Measurements from ENCODE around the gene LSP1. TPM values are rescaled to one million over a fixed set of nuclear protein-coding genes. Genes with fewer than 3 reads are reported as not detected.

The LSP1 gene
- total RNA-seq, 1 donor from 2014 or later, result 2.5 TPM

GRCh38 chr11:1834779-1835670 is 17.9 kb upstream of the LSP1 start, which contains the start of gene SYT8:
Gene SYT8 (plus strand): TSS chr11:1834990. CDS start chr11:1835106, 116 bp downstream.
- Mint-ChIP-seq H3K9me3 (ENCODE audit: unreplicated experiment) (no peaks in the 10 kb centered on the region), H3K27ac (ENCODE audit: unreplicated experiment) (no peak within 1 kb of the TSS), H3K4me1 (ENCODE audit: low read depth, unreplicated experiment) (no peaks in the 10 kb centered on the region), H3K4me3 (ENCODE audit: unreplicated experiment) (no peak within 1 kb of the TSS), H3K27me3 (ENCODE audit: unreplicated experiment) (peaks cover 5% of the 10 kb centered on the region), H3K36me3 (ENCODE audit: unreplicated experiment) (no peaks in the 10 kb centered on the region)
- DNase-seq, result no peak
- TF ChIP-seq CTCF (IDR thresholded peaks at IDR 0.05; ENCODE audit: partially characterized antibody, unreplicated experiment), result no peak

DNA sequence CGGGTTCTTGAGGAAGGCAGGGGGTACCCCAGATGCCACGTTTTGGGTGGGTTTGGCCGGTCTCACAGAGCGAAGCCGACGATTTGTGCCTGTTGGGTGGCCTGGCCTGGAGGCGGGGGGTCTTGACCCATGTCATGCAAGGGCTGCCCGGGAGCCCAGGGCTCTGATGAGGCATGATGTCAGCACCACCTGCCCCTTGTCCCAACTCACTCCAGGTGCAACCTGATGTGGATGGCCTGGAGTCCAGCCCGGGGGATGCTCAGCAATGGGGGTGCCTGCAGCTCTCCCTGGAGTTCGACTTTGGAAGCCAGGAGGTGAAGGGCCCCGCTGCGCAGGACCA is 17.2 kb upstream of the LSP1 start:
- DNase-seq, result no peak
- peaks cover 5% of the 10 kb centered on the region for H3K27me3 Mint-ChIP-seq (ENCODE audit: unreplicated experiment)
- no peaks in the 10 kb centered on the region for H3K36me3 Mint-ChIP-seq (ENCODE audit: unreplicated experiment)
- H3K4me1 Mint-ChIP-seq (ENCODE audit: low read depth, unreplicated experiment), result no peaks in the 10 kb centered on the region
- no peak for TF ChIP-seq CTCF (IDR thresholded peaks at IDR 0.05; ENCODE audit: partially characterized antibody, unreplicated experiment)
- no peak overlapping the region for H3K27ac Mint-ChIP-seq (ENCODE audit: unreplicated experiment)
- no peaks in the 10 kb centered on the region for H3K9me3 Mint-ChIP-seq (ENCODE audit: unreplicated experiment)
- H3K4me3 Mint-ChIP-seq (ENCODE audit: unreplicated experiment), result no peak overlapping the region

GRCh38 chr11:1836011-1836945 is 16.6 kb upstream of the LSP1 start:
- no peak for TF ChIP-seq CTCF (IDR thresholded peaks at IDR 0.05; ENCODE audit: partially characterized antibody, unreplicated experiment)
- no peak overlapping the region for H3K27ac Mint-ChIP-seq (ENCODE audit: unreplicated experiment)

DNA sequence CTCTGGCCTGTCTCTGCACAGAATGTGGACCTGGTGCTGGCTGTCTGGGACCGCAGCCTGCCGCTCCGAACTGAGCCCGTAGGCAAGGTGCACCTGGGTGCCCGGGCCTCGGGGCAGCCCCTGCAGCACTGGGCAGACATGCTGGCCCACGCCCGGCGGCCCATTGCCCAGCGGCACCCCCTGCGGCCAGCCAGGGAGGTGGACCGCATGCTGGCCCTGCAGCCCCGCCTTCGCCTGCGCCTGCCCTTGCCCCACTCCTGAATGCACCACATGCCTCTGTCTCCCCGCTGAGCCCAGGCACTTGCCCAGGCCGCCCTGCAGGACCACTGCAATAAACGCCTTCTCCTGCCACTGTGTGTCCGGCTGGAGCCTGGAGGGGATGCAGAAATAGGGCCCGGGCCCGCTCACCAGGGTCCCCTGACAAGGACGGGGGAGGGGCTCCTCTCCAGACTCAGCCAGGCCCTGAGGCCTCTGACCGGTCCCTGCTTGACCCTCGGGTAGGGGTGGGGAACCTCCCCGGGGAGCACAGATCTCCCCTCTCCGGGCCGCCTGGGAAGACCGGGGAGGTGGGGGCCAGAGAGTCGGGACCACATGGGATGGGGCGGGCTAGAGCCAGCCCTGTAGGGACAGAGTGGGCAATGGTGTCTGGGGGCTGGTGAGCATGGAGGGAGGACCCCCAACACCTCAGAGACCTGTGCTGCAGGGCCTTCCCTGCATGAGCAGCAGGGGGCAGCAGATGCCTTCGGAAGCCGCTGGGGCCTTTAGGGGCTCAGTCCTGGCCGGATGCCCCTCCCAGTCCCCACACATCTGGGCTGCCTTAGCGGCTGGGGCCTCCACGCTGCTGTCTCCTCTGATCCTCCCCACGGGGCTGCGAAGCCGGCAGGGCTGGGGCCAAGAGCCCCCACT is 15.5 kb upstream of the LSP1 start:
- no peaks in the 10 kb centered on the region for H3K36me3 Mint-ChIP-seq (ENCODE audit: unreplicated experiment)
- no peak overlapping the region for H3K4me3 Mint-ChIP-seq (ENCODE audit: unreplicated experiment)
- H3K4me1 Mint-ChIP-seq (ENCODE audit: low read depth, unreplicated experiment), result no peaks in the 10 kb centered on the region
- H3K27me3 Mint-ChIP-seq (ENCODE audit: unreplicated experiment), result peaks cover 5% of the 10 kb centered on the region
- TF ChIP-seq CTCF (IDR thresholded peaks at IDR 0.05; ENCODE audit: partially characterized antibody, unreplicated experiment), result peak; percentile 84
- peak; percentile 83 for DNase-seq
- H3K9me3 Mint-ChIP-seq (ENCODE audit: unreplicated experiment), result no peaks in the 10 kb centered on the region
- H3K27ac Mint-ChIP-seq (ENCODE audit: unreplicated experiment), result no peak overlapping the region

More at GRCh38 chr11:1836011-1836945, 16.6 kb upstream of the LSP1 start:
- no peaks in the 10 kb centered on the region for H3K4me1 Mint-ChIP-seq (ENCODE audit: low read depth, unreplicated experiment)
- H3K4me3 Mint-ChIP-seq (ENCODE audit: unreplicated experiment), result no peak overlapping the region
- H3K9me3 Mint-ChIP-seq (ENCODE audit: unreplicated experiment), result no peaks in the 10 kb centered on the region
- H3K27me3 Mint-ChIP-seq (ENCODE audit: unreplicated experiment), result peaks cover 5% of the 10 kb centered on the region
- DNase-seq, result no peak
- H3K36me3 Mint-ChIP-seq (ENCODE audit: unreplicated experiment), result no peaks in the 10 kb centered on the region

Measured in glutamatergic neuron (in vitro differentiated cells).